NB4 (cell line): ENCODE measurements around the gene SERGEF.

Source experiments
- DNase-seq: peaks from one replicate; pipeline ENCODE4 v3.0.0; 2010; ENCODE audit warnings: low read depth
- H3K4me3 ChIP-seq: one replicate; pipeline ENCODE4 v1.5.1; 2011; ENCODE audit warnings: mild to moderate bottlenecking, low read depth, low read length, moderate library complexity
- CTCF ChIP-seq: IDR thresholded peaks from one replicate; pipeline ENCODE4 v1.5.1; 2012; ENCODE audit warnings: low read depth, low read length
- MAX ChIP-seq: IDR thresholded peaks from 2 replicates; pipeline ENCODE4 v1.6.1; 2011; ENCODE audit warnings: low read depth, low read length
- MYC ChIP-seq: IDR thresholded peaks from 2 replicates; pipeline ENCODE4 v1.6.1; 2011; ENCODE audit warnings: low read depth, low read length
- POLR2A ChIP-seq: IDR thresholded peaks from 2 replicates; pipeline ENCODE4 v1.6.1; 2011; ENCODE audit warnings: mild to moderate bottlenecking; ENCODE audit not compliant: insufficient read length; ENCODE audit errors: extremely low read depth

The SERGEF gene

GRCh38 chr11:18012906-18013781, at the start of gene SERGEF:
Gene SERGEF (minus strand): TSS chr11:18013047. CDS start chr11:18013010, 37 bp downstream.
- H3K4me3 ChIP-seq: peak within 1 kb of the TSS; percentile 75
- DNase-seq: peak; percentile 95
- TF ChIP-seq POLR2A (peak; percentile 89), CTCF (no peak), MAX (peak; percentile 30), MYC (peak; percentile 41)

GRCh38 chr11:18061351-18061750, 48.5 kb upstream of the SERGEF start:
- no peak overlapping the region for H3K4me3 ChIP-seq
- TF ChIP-seq POLR2A: no peak
- TF ChIP-seq MYC: no peak
- no peak for TF ChIP-seq CTCF
- TF ChIP-seq MAX: no peak
- DNase-seq: no peak

GRCh38 chr11:18056561-18057181, 43.8 kb upstream of the SERGEF start:
- no peak overlapping the region for H3K4me3 ChIP-seq
- TF ChIP-seq MAX: no peak
- TF ChIP-seq POLR2A: no peak
- no peak for TF ChIP-seq CTCF
- no peak for TF ChIP-seq MYC
- no peak for DNase-seq

- DNase-seq: no peak
- no peak for TF ChIP-seq MYC
- no peak for TF ChIP-seq MAX
- TF ChIP-seq POLR2A: no peak
- no peak for TF ChIP-seq CTCF
- H3K4me3 ChIP-seq: no peak overlapping the region
Observed at GRCh38 chr11:18054511-18055103, 41.8 kb upstream of the SERGEF start.

GRCh38 chr11:18050848-18051247, 38.0 kb upstream of the SERGEF start:
- H3K4me3 ChIP-seq: no peak overlapping the region
- peak; percentile 13 for DNase-seq
- TF ChIP-seq MYC (no peak), MAX (no peak), CTCF (no peak), POLR2A (no peak)
